ENCODE results near the gene TRIM27.
"Not testable (repeated sequence)": the region's sequence is repeated elsewhere in the genome, so short reads cannot be mapped to it uniquely, and the experiment has no call there.

TRIM27 gene, protein sequence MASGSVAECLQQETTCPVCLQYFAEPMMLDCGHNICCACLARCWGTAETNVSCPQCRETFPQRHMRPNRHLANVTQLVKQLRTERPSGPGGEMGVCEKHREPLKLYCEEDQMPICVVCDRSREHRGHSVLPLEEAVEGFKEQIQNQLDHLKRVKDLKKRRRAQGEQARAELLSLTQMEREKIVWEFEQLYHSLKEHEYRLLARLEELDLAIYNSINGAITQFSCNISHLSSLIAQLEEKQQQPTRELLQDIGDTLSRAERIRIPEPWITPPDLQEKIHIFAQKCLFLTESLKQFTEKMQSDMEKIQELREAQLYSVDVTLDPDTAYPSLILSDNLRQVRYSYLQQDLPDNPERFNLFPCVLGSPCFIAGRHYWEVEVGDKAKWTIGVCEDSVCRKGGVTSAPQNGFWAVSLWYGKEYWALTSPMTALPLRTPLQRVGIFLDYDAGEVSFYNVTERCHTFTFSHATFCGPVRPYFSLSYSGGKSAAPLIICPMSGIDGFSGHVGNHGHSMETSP

DNA sequence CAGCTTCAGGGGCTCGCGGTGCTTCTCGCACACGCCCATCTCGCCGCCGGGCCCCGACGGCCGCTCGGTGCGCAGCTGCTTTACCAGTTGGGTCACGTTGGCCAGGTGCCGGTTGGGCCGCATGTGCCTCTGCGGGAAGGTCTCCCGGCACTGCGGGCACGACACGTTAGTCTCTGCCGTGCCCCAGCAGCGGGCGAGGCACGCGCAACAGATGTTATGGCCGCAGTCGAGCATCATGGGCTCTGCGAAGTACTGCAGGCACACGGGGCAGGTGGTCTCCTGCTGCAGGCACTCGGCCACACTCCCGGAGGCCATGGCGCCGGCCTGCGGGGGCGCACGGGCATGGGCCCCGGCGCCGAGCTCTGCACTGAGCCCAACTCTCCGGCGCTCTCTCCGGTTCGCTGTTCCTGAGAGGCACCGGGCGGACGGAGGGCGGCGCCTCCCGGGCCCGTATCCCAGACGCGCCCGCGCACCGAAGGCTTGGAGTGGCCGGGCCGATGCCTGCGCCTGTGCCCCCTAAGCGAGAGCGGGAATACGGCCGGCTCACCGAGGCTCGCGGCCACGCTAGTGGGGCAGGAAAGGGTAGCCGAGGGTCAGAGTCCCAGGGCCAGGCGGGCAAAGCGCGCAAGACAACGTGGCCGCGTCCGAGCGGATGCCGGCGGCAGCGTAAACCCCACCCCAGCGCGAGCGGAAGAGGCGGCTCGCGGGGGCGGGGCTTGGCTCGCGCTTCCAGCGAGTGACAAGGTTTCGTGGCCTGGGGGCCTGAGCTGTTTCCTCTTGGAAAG, at the start of gene TRIM27:
TSS of gene TRIM27 (minus strand) at position 668 of the 785 bp plus-strand sequence. CDS start at position 315, 353 bp downstream.
- DNase-seq, result peak; percentile 70

- not testable (repeated sequence) for DNase-seq
Measured at GRCh38 chr6:28970056-28970455, 46.3 kb upstream of the TRIM27 start.

DNA sequence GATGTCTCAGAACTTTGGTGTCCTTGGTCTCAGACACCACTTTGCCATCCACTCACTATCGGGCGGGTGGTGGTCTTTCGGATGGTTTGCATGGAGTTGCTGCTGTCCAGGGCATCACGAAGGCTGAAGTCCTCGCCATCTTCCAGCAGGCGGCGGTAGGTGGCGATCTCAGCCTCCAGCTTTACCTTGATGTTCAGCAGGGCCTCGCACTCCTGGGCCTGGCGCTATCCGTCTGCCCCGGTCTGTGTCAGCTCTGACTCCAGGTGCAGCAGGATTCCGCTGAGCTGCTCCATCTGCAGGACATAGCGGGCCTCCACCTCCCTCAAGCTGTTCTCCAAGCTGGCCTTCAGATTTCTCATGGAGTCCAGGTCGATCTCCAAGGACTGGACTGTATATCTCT, 45.3 kb upstream of the TRIM27 start:
- no peak for DNase-seq

DNA sequence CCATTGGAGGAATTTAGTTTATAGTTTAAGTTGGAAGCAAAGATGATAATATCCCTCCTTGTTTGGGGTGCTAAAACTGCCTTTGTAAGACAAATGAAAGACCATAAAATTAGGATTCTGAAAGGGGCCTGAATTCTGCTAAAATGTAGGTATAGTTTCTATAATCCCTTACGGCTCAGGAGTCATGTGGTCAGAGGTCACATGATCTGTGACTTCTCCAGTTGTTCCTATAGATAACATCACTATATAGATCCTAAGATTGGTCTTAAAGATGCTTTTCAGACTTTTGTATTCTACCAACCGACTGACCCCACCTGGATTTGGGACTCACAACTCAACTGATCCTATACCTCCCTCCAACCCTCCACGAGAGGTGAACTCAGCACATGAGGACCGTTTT, 44.7 kb upstream of the TRIM27 start:
- DNase-seq, result no peak

DNA sequence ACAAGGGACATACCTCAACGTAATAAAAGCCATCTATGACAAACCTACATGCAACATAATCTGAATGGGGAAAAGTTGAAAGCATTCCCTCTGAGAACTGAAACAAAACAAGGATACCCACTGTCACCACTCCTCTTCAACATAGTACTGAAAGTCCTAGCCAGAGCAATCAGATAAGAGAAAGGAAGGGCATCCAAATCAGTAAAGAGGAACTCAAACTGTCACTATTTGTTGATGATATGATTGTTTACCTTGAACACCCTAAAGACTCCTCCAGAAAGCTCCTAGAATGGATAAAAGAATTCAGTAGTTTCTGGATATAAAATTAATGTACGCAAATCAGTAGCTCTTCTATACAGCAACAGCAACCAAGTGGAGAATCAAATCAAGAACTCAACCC, 41.9 kb upstream of the TRIM27 start:
- no peak for DNase-seq

GRCh38 chr6:28960846-28961500, 37.2 kb upstream of the TRIM27 start:
- DNase-seq, result no peak

GRCh38 chr6:28958561-28959243, 34.9 kb upstream of the TRIM27 start:
- DNase-seq, result not testable (repeated sequence)

DNA sequence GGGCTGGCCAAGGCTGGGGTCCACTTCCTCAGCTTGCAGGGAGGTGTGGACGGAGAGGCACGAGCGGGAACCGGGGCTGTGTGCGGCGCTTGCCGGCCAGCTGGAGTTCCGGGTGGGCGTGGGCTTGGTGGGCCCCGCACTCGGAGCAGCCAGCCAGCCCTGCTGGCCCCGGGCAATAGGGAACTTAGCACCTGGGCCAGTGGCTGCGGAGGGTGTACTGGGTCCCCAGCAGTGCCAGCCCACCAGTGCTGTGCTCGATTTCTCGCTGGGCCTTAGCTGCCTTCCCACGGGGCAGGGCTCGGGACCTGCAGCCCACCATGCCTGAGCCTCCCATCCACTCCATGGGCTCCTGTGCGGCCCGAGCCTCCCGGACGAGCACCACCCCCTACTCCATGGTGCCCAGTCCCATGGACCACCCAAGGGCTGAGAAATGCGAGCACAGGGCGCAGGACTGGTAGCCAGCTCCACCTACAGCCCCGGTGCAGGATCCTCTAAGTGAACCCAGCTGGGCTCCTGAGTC, 34.1 kb upstream of the TRIM27 start:
- not testable (repeated sequence) for DNase-seq

GRCh38 chr6:28956331-28956730, 32.5 kb upstream of the TRIM27 start:
- no peak for DNase-seq

DNA sequence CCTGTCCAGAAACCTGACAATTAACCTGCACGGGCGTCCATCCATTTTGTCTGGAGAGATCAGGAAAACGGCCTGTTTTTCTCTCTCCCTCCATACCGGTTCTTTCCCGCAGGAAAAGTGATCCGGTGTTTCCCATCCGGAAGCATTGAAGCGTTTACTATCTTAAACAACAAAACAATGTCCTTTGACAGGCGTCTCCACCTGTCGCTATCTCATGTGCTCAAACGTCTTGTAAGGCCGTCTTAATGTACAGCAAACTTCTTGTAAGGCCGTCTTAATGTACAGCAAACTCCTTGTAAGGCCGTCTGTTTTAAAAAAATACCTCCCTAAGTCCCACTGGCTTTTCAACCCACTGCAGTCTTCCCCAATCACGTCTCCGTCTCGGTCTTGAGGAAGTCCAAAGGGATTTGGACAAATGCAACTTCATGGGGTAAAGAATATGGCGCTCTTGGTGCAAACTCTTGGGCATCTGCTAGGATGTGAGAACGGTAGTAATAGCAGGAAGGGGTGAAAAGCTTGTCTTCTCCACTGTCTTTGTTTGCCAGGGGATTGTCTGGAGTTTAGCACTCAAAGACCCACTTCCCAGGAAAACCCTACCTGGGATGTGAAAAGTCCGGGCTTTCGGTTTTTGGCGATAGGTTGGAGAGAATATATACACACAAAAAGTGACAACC, 29.9 kb upstream of the TRIM27 start:
- DNase-seq, result no peak

- DNase-seq, result peak; percentile 19
Measured at GRCh38 chr6:28953039-28953584, 29.3 kb upstream of the TRIM27 start.

DNA sequence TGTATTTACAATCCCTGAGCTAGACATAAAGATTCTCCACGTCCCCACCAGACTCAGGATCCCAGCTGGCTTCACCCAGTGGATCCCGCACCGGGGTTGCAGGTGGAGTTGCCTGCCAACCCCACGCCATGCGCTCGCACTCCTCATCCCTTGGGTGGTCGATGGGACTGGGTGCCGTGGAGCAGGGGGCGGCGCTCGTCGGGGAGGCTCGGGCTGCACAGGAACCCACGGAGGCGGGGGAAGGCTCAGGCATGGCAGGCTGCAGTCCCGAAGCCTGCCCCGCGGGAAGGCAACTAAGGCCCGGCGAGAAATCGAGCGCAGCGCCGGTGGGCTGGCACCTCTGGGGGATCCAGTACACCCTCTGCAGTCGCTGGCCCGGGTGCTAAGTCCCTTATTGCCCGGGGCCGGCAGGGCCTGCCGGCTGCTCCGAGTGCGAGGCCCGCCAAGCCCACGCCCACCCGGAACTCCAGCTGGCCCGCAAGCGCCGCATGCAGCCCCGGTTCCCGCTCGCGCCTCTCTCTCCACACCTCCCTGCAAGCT, 25.9 kb upstream of the TRIM27 start:
- not testable (repeated sequence) for DNase-seq

DNA sequence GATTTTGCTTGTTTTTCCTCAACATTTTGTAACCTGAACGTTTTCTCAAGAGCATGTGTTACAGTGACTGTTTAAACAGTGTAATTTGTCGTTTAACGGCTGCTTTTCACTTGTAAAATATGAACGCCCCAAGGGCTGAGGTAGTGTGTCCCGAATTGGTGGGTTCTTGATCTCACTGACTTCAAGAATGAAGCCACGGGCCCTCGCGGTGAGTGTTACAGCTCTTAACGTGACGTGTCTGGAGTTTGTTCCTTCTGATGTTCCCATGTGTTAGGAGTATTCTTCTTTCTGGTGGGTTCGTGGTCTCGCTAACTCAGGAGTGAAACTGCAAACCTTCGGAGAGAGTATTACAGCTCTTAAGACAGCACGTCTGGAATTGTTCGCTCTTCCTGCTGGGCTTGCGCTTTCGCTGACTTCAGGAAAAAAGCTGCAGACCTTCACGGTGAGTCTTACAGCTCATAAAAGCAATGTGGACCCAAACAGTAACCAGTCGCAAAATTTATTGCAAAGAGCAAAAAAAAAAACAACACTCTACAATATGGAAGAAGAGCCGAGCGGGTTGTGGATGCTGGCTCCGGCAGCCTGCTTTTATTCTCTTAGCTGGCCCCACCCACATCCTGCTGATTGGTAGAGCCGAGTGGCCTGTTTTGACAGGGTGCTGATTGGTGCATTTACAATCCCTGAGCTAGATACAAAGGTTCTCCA, 25.1 kb upstream of the TRIM27 start:
- no peak for DNase-seq

GRCh38 chr6:28947831-28948270, 24.1 kb upstream of the TRIM27 start:
- DNase-seq, result no peak

- DNase-seq, result no peak
Measured at GRCh38 chr6:28947067-28947765, 23.4 kb upstream of the TRIM27 start.

DNA sequence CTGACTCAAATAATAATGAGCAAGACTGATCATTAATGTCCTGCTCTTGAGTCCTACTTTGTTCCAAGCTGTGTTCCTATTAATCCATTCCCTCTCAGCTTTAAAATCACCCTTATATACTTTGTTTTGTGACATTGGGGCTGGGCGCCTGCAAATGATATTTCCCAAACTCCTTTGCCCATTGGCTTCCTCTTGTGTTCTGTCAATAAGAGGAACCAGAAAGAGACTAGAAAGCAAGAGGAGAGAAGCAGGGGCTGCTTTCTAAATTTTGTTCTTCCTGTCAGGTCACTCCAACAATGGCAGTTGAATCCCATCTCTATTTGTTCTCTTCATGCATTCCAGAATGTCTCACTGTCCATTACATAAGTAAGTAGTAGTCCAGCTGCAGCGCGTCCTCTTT, 21.6 kb upstream of the TRIM27 start:
- DNase-seq, result no peak

- DNase-seq, result peak; percentile 24
Measured at GRCh38 chr6:28944412-28944865, 20.7 kb upstream of the TRIM27 start.

DNA sequence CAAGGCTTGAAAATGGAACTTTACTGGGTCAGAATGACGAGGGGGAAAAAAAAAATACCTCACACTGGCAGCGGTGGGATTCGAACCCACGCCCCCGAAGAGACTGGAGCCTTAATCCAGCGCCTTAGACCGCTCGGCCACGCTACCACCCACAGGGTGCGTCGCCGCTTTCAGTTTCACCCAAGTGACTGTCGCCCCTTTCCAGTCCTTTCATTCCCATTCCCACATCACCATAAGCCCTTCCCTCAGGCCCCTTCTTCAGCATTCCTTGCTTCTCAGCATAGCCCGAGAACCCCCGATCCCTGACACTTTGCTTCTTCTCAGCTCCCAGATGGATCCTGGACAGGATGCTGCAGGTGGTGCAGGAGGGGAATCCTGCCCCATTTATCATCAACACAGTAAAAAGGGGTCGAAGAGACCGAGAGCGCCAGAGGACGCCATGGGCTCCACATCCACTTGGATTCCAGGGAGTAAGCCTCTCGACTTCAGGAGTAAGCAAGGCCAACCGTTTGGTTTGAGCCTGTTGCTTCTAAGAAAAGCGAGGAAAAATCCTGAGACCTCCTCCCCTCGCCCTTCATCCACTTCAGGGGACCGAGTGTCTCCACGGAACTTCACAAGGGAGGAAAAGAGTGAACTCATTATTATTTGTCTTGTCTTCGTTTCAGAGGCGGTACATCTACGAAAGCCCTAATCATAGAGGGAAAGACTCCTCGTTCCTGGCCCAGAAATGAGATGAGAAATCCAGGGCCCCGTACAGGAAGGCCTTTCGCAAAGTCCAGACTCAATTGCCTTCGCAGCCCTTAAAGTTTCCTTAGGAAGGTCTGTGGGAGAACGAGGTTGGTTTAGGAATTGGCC, 20.0 kb upstream of the TRIM27 start:
- peak; percentile 4 for DNase-seq

GRCh38 chr6:28943223-28943556, 19.4 kb upstream of the TRIM27 start:
- no peak for DNase-seq
